Lower lobe of right lung (tissue), 2 donors: ENCODE measurements around the gene MLC1. TPM values are rescaled to one million over a fixed set of nuclear protein-coding genes. Genes with fewer than 3 reads are reported as not detected.

Experiments
- ATAC-seq, 2 donors: fragments of 200-7000 bp; cut with Tn5 transposase; one replicate each; pipeline ENCODE4 v1.9.1; 2020 to 2022; ENCODE audit warnings: mild to moderate bottlenecking in 2 of 2, moderate library complexity in 2 of 2
- DNase-seq: peaks from one replicate; pipeline ENCODE4 v3.0.0-alpha.2; 2020
- H3K27ac ChIP-seq: fragments of 200-600 bp; one replicate; pipeline ENCODE4 v1.8.0; 2022
- H3K27me3 ChIP-seq: fragments of 200-600 bp; one replicate; pipeline ENCODE4 v1.8.0; 2022; ENCODE audit warnings: low read depth
- H3K36me3 ChIP-seq: fragments of 200-600 bp; one replicate; pipeline ENCODE4 v1.8.0; 2022; ENCODE audit warnings: mild to moderate bottlenecking
- H3K4me1 ChIP-seq: fragments of 200-600 bp; one replicate; pipeline ENCODE4 v1.8.0; 2022
- H3K4me3 ChIP-seq: fragments of 200-600 bp; one replicate; pipeline ENCODE4 v1.8.0; 2022; ENCODE audit warnings: mild to moderate bottlenecking
- H3K9me3 ChIP-seq: fragments of 200-600 bp; one replicate; pipeline ENCODE4 v1.8.0; 2022
- intact Hi-C: fragments of 100-400 bp; cut with DNase I; formaldehyde crosslinking; loops from one replicate; pipeline ENCODE4 v1.11.0; 2022
- total RNA-seq: library from RNA; stranded (reverse); fragmentation: NEBNext Ultra II Directional; extraction: Animal tissue kit (Norgen Biotek cat#: 25700); gene quantifications from one replicate; pipeline ENCODE4 v1.2.1, GENCODE V29; 2021
- TF ChIP-seq, protein P1 (sequence below): fragments of 200-600 bp; IDR thresholded peaks from one replicate; pipeline ENCODE4 v1.8.0; 2022; ENCODE audit warnings: antibody characterized with exemption, mild to moderate bottlenecking
- donor health status: DM: no; HTN: yes; CAD: no; lungs with severe emphysema.

The MLC1 gene
- total RNA-seq, 1 donor from 2014 or later = 3.2 TPM

- no peak for ATAC-seq
- TF ChIP-seq, protein P1, sequence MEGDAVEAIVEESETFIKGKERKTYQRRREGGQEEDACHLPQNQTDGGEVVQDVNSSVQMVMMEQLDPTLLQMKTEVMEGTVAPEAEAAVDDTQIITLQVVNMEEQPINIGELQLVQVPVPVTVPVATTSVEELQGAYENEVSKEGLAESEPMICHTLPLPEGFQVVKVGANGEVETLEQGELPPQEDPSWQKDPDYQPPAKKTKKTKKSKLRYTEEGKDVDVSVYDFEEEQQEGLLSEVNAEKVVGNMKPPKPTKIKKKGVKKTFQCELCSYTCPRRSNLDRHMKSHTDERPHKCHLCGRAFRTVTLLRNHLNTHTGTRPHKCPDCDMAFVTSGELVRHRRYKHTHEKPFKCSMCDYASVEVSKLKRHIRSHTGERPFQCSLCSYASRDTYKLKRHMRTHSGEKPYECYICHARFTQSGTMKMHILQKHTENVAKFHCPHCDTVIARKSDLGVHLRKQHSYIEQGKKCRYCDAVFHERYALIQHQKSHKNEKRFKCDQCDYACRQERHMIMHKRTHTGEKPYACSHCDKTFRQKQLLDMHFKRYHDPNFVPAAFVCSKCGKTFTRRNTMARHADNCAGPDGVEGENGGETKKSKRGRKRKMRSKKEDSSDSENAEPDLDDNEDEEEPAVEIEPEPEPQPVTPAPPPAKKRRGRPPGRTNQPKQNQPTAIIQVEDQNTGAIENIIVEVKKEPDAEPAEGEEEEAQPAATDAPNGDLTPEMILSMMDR = no peak
- H3K4me3 ChIP-seq = no peak overlapping the region
- no peak overlapping the region for H3K27ac ChIP-seq
- no peaks in the 10 kb centered on the region for H3K9me3 ChIP-seq
- H3K4me1 ChIP-seq = no peaks in the 10 kb centered on the region
- DNase-seq = no peak
- intact Hi-C loops = no loop called here
- no peaks in the 10 kb centered on the region for H3K27me3 ChIP-seq
- H3K36me3 ChIP-seq = no peaks in the 10 kb centered on the region
Measured at GRCh38 chr22:50070366-50070765, 14.9 kb downstream of the MLC1 start.

GRCh38 chr22:50068096-50068495 lies 17.1 kb downstream of the MLC1 start:
- Histone ChIP-seq H3K27me3 (no peaks in the 10 kb centered on the region), H3K4me3 (no peak overlapping the region), H3K36me3 (no peaks in the 10 kb centered on the region), H3K9me3 (no peaks in the 10 kb centered on the region), H3K4me1 (no peaks in the 10 kb centered on the region), H3K27ac (no peak overlapping the region)
- ATAC-seq = no peak
- TF ChIP-seq, protein P1 = no peak
- DNase-seq = no peak
- intact Hi-C loops = no loop called here

GRCh38 chr22:50067244-50067643 lies 18.0 kb downstream of the MLC1 start:
- no peaks in the 10 kb centered on the region for H3K27me3 ChIP-seq
- H3K27ac ChIP-seq = no peak overlapping the region
- no peak for ATAC-seq
- no peaks in the 10 kb centered on the region for H3K4me1 ChIP-seq
- TF ChIP-seq, protein P1 = no peak
- no peaks in the 10 kb centered on the region for H3K9me3 ChIP-seq
- intact Hi-C loops = no loop called here
- no peaks in the 10 kb centered on the region for H3K36me3 ChIP-seq
- no peak for DNase-seq
- no peak overlapping the region for H3K4me3 ChIP-seq

DNA sequence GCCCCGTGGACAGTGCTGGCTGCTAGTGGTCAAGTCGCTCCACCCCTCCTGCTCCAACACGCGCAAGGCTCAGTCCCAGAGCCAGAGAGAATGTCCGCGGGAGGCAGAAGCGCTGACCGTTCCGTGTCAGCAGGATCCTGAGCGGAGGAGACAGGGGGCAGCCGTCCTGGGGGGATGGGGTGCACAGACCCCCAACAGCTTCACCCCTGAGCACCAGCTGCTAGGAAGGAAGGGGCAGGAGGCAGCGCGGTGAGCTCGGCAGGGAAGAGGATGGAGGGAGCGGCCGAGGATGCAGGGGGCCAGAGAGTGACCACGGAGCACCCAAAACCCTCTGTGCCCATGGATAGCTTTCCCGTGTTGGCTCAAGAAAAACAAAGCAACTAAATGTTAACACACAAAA lies 20.8 kb downstream of the MLC1 start:
- Histone ChIP-seq H3K27ac (no peak overlapping the region), H3K27me3 (peaks cover 13% of the 10 kb centered on the region), H3K9me3 (no peaks in the 10 kb centered on the region), H3K4me3 (no peak overlapping the region), H3K4me1 (no peaks in the 10 kb centered on the region), H3K36me3 (no peaks in the 10 kb centered on the region)
- DNase-seq (no peak), ATAC-seq (no peak)
- intact Hi-C loops = no loop called here
- TF ChIP-seq, protein P1 = no peak

- Histone ChIP-seq H3K4me1 (peaks cover 4% of the 10 kb centered on the region), H3K27me3 (peaks cover 18% of the 10 kb centered on the region), H3K27ac (no peak overlapping the region), H3K4me3 (no peak overlapping the region), H3K36me3 (no peaks in the 10 kb centered on the region), H3K9me3 (no peaks in the 10 kb centered on the region)
- ATAC-seq = no peak
- TF ChIP-seq, protein P1 = no peak
- no peak for DNase-seq
- intact Hi-C loops = no loop called here
Measured at GRCh38 chr22:50063589-50064393, 21.4 kb downstream of the MLC1 start.
